K562 (cell line): Measurements from ENCODE around the gene PAK1IP1. TPM values are rescaled to one million over a fixed set of nuclear protein-coding genes. Genes with fewer than 3 reads are reported as not detected.

Source experiments
- ATAC-seq: fragments of 200-7000 bp; cut with Tn5 transposase; 3 replicates; pipeline ENCODE4 v1.9.1; 2020; ENCODE audit warnings: moderate library complexity
- BruUV-seq: library from RNA; stranded (reverse); fragments of 400-500 nt; replicated peaks from 2 replicates; lab custom pipeline; 2021; lab: Mats Ljungman, UMichigan
- CTCF ChIA-PET: fragments of 300-600 bp; formaldehyde crosslinking; extraction: SDS; loops from one replicate; lab custom pipeline; 2021; ENCODE audit warnings: low intra/inter-chr PET ratio; lab: Yijun Ruan, JAX
- POLR2A ChIA-PET: fragments of 300-600, 350-650 bp; sonication (Branson Sonifier 250); formaldehyde crosslinking; extraction: SDS; loops from one replicate; lab custom pipeline; 2021; ENCODE audit warnings: antibody characterized with exemption, inconsistent platforms; lab: Yijun Ruan, JAX
- DNase-seq, 4 experiments: peaks; one replicate each; pipeline versions ENCODE4 v3.0.0 to v3.0.0-alpha.2; 2011 to 2018; ENCODE audit warnings: low spot score in 3 of 4, mixed read lengths in 3 of 4; ENCODE audit errors: extremely low read depth in 1 of 4
- FAIRE-seq: peaks from 2 replicates; lab custom pipeline; 2011; peaks lifted over from hg19 to GRCh38; lab: Jason Lieb, UNC
- H2AFZ ChIP-seq: 2 replicates; pipeline ENCODE4 v1.6.0; 2011; ENCODE audit warnings: low read depth, low read length, control low read depth, inconsistent platforms
- H3K27ac ChIP-seq: fragments of 200-600 bp; 3 replicates; pipeline ENCODE4 v1.8.0; 2011; ENCODE audit warnings: low read depth, mild to moderate bottlenecking, control low read depth, inconsistent platforms, low read length, moderate library complexity, mixed read lengths; ENCODE audit errors: extremely low read depth
- H3K27me3 ChIP-seq, 2 experiments: fragments of 300-600 bp in 1 of 2; 2 replicates in 1 of 2; 3 replicates in 1 of 2; pipeline versions ENCODE4 v1.6.0 to v1.8.0; 2011; ENCODE audit warnings: inconsistent platforms in 2 of 2, low read length in 2 of 2, mild to moderate bottlenecking in 1 of 2, mixed read lengths in 1 of 2, moderate library complexity in 1 of 2; ENCODE audit not compliant: control insufficient read depth in 2 of 2, insufficient read depth in 2 of 2
- H3K36me3 ChIP-seq: fragments of 300-600 bp; 3 replicates; pipeline ENCODE4 v1.8.0; 2011; ENCODE audit warnings: mild to moderate bottlenecking, low read length, inconsistent platforms; ENCODE audit not compliant: control insufficient read depth, insufficient read depth
- H3K4me1 ChIP-seq, 2 experiments: fragments of 200-600 bp in 1 of 2; replicated peaks in 1 of 2; 2 replicates in 1 of 2; 3 replicates in 1 of 2; pipeline versions ENCODE4 v1.5.1 to v1.8.0; 2011; ENCODE audit warnings: inconsistent platforms in 2 of 2, low read length in 2 of 2, mild to moderate bottlenecking in 1 of 2, mixed read lengths in 1 of 2, moderate library complexity in 1 of 2; ENCODE audit not compliant: control insufficient read depth in 2 of 2, insufficient read depth in 2 of 2
- H3K4me2 ChIP-seq: 2 replicates; pipeline ENCODE4 v1.6.1; 2011; ENCODE audit warnings: low read length, control low read depth, inconsistent platforms, mixed read lengths; ENCODE audit not compliant: insufficient read depth
- H3K4me3 ChIP-seq: fragments of 200-600 bp; sonication (generic), shearing (Covaris generic); 2 replicates; pipeline ENCODE4 v1.5.1; 2016; ENCODE audit warnings: control low read depth, inconsistent platforms
- H3K79me2 ChIP-seq: fragments of 200-600 bp; 3 replicates; pipeline ENCODE4 v1.8.0; 2011; ENCODE audit warnings: low read length, inconsistent platforms; ENCODE audit not compliant: control insufficient read depth, insufficient read depth
- H3K9ac ChIP-seq, 2 experiments: 2 replicates each; pipeline versions ENCODE4 v1.6.0 to v1.6.1; 2011; ENCODE audit warnings: low read depth in 2 of 2, low read length in 2 of 2, control low read depth in 1 of 2, inconsistent platforms in 1 of 2, mild to moderate bottlenecking in 1 of 2, mixed read lengths in 1 of 2; ENCODE audit not compliant: insufficient read depth in 1 of 2
- H3K9me1 ChIP-seq: one replicate; pipeline ENCODE4 v1.6.0; 2011; ENCODE audit warnings: inconsistent platforms, mild to moderate bottlenecking, low read length, moderate library complexity; ENCODE audit not compliant: control insufficient read depth, insufficient read depth
- H3K9me3 ChIP-seq: replicated peaks from 2 replicates; pipeline ENCODE4 v1.5.1; 2011; ENCODE audit warnings: low read depth, low read length, inconsistent platforms; ENCODE audit not compliant: control insufficient read depth, insufficient read depth
- H4K20me1 ChIP-seq: replicated peaks from 2 replicates; pipeline ENCODE4 v1.6.1; 2011; ENCODE audit warnings: low read length, inconsistent platforms, mixed read lengths; ENCODE audit not compliant: control insufficient read depth, insufficient read depth
- ADNP ChIP-seq: fragments of 200-800 bp; sonication (Bioruptor generic); IDR thresholded peaks from 2 replicates; pipeline ENCODE4 v1.6.1; 2016; ENCODE audit warnings: missing genetic modification characterization, missing compliant biosample characterization
- YY1 ChIP-seq, 3 experiments: IDR thresholded peaks; 2 replicates each; pipeline ENCODE4 v1.6.1; 2011; ENCODE audit warnings: low read length in 2 of 3, mild to moderate bottlenecking in 2 of 3, moderate library complexity in 2 of 3, borderline replicate concordance in 1 of 3, control low read depth in 1 of 3, low read depth in 1 of 3; ENCODE audit not compliant: insufficient read depth in 3 of 3, insufficient replicate concordance in 2 of 3, control insufficient read depth in 1 of 3, insufficient read length in 1 of 3; ENCODE audit errors: extremely low read depth in 1 of 3
- ZNF780A ChIP-seq: fragments of 250-450 bp; sonication (Bioruptor Pico); IDR thresholded peaks from 2 replicates; pipeline ENCODE4 v1.5.0; 2021; ENCODE audit warnings: mild to moderate bottlenecking
- WGBS: fragments of 100-300 bp; shearing (Covaris generic); methylation state at CpG from one replicate; pipeline ENCODE4 v1.1.6; 2016; ENCODE audit warnings: low coverage, mixed read lengths; ENCODE audit not compliant: insufficient coverage; ENCODE audit errors: missing lambda C conversion rate; 5-methylcytosine and 5-hydroxymethylcytosine counted together
- in situ Hi-C: fragments of 300-500 bp; cut with MboI; formaldehyde crosslinking; loops from 4 replicates; pipeline ENCODE4 v1.15.0; 2018; ENCODE audit warnings: inconsistent platforms, mixed read lengths
- intact Hi-C: fragments of 100-400 bp; cut with micrococcal nuclease; formaldehyde crosslinking; loops from 2 replicates; pipeline ENCODE4 v1.14.2; 2022
- polyA plus RNA-seq, 8 experiments: library from polyadenylated mRNA; depleted of rRNA in 4 of 8; stranded (reverse) in 5 of 8; unstranded in 3 of 8; fragments of >200 nt; fragmentation: Nextera tagmentation in 2 of 8; fragmentation: Illumina TruSeq in 1 of 8; extraction: Ambion mirVana in 2 of 8; extraction: Trizol in 1 of 8; gene quantifications; 2 replicates each; pipeline versions ENCODE4 v1.2.1 to v1.2.3, GENCODE V29; 2011 to 2014; ENCODE audit warnings: inconsistent platforms in 1 of 8, missing spikeins in 1 of 8
- total RNA-seq, 7 experiments: library from RNA; depleted of rRNA in 6 of 7; stranded (reverse); fragments of >200 nt in 6 of 7; fragmentation: Illumina TruSeq in 2 of 7; extraction: Trizol in 2 of 7; gene quantifications; 2 replicates each; pipeline versions ENCODE4 v1.2.1 to v1.2.3, GENCODE V29; 2011 to 2021; ENCODE audit warnings: low replicate concordance in 1 of 7
- TF ChIP-seq, protein P1 (sequence below), 2 experiments: fragments of 450-650 bp; IDR thresholded peaks; 2 replicates each; pipeline ENCODE4 v1.6.1; 2018; ENCODE audit warnings: mild to moderate bottlenecking in 2 of 2, low read depth in 1 of 2; ENCODE audit not compliant: partially characterized antibody in 2 of 2

PAK1IP1 gene
- total and polyA plus RNA-seq, 9 of the 15 experiments (the other 6 are each of a cell fraction or from before 2014, with no cell fraction given): 50.0 to 200 (median 87.0) TPM

DNA sequence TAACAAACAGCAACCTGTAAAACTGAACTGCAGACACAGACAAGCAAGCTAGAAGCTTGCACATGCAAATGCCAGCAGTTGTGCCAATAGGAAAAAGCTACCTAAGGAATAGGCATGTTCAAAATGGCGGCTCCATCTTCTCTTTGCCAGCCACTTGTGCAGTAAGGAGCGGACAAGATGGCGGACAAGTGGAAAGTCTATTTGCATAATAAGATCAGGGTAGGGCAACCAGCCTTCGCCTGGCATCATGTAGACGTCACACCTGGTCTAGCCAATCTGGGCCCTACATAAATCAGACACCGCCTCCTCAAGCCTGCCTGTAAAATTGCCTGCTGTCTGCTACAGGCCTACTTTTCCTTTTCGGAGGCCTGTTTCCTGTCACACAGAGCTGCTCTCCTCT is 18.4 kb upstream of the PAK1IP1 start:
- TF ChIP-seq YY1 (IDR thresholded peaks at IDR 0.05; ENCODE audit: borderline replicate concordance in 1 of 3, control insufficient read depth in 1 of 3, extremely low read depth in 1 of 3, insufficient read depth in 3 of 3, insufficient read length in 1 of 3, insufficient replicate concordance in 2 of 3, low read depth in 1 of 3, low read length in 2 of 3) (peak in 1 of 3 experiments; percentile 67), ADNP (no peak), ZNF780A (no peak)
- TF ChIP-seq, protein P1, sequence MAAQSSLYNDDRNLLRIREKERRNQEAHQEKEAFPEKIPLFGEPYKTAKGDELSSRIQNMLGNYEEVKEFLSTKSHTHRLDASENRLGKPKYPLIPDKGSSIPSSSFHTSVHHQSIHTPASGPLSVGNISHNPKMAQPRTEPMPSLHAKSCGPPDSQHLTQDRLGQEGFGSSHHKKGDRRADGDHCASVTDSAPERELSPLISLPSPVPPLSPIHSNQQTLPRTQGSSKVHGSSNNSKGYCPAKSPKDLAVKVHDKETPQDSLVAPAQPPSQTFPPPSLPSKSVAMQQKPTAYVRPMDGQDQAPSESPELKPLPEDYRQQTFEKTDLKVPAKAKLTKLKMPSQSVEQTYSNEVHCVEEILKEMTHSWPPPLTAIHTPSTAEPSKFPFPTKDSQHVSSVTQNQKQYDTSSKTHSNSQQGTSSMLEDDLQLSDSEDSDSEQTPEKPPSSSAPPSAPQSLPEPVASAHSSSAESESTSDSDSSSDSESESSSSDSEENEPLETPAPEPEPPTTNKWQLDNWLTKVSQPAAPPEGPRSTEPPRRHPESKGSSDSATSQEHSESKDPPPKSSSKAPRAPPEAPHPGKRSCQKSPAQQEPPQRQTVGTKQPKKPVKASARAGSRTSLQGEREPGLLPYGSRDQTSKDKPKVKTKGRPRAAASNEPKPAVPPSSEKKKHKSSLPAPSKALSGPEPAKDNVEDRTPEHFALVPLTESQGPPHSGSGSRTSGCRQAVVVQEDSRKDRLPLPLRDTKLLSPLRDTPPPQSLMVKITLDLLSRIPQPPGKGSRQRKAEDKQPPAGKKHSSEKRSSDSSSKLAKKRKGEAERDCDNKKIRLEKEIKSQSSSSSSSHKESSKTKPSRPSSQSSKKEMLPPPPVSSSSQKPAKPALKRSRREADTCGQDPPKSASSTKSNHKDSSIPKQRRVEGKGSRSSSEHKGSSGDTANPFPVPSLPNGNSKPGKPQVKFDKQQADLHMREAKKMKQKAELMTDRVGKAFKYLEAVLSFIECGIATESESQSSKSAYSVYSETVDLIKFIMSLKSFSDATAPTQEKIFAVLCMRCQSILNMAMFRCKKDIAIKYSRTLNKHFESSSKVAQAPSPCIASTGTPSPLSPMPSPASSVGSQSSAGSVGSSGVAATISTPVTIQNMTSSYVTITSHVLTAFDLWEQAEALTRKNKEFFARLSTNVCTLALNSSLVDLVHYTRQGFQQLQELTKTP (IDR thresholded peaks at IDR 0.05; ENCODE audit: low read depth in 1 of 2, partially characterized antibody in 2 of 2): no peak
- ATAC-seq (no peak; the same call in 2 of the 3 replicates), FAIRE-seq (no peak), DNase-seq (no peak)
- no peaks in the 10 kb centered on the region for H4K20me1 ChIP-seq
- in situ Hi-C loops (no loop called here), intact Hi-C loops (no loop called here)
- H3K4me1 ChIP-seq: no peaks in the 10 kb centered on the region
- no peaks in the 10 kb centered on the region for H3K9me3 ChIP-seq
- H2AFZ ChIP-seq: peak overlapping the region; percentile 11; the same call in 1 of the 2 replicates
- H3K79me2 ChIP-seq: no peaks in the 10 kb centered on the region
- H3K36me3 ChIP-seq: no peaks in the 10 kb centered on the region
- no peak overlapping the region for H3K27ac ChIP-seq
- no peaks in the 10 kb centered on the region for H3K9me1 ChIP-seq
- ChIA-PET CTCF (no interaction called here), POLR2A (no interaction called here)
- no peak overlapping the region for H3K4me3 ChIP-seq
- H3K9ac ChIP-seq: no peak overlapping the region
- no TSS peak for BruUV-seq
- no peak overlapping the region for H3K4me2 ChIP-seq
- no peaks in the 10 kb centered on the region for H3K27me3 ChIP-seq
- WGBS: 71% methylated on average over 7 of the region's 7 CpGs
